Endodermal cell (in vitro differentiated cells): Measurements from ENCODE around the gene MEGF8. TPM values are rescaled to one million over a fixed set of nuclear protein-coding genes. Genes with fewer than 3 reads are reported as not detected.
A peak's percentile ranks its signal among the peaks of the same experiment; 100 is the strongest.

ENCODE experiments used
- DNase-seq: peaks from one replicate; pipeline ENCODE4 v3.0.0-alpha.2; 2017
- H3K27ac ChIP-seq: 2 replicates; pipeline ENCODE4 v1.5.1; 2013; ENCODE audit warnings: mild to moderate bottlenecking, low read depth, low read length, moderate library complexity
- H3K27me3 ChIP-seq: 2 replicates; pipeline ENCODE4 v1.6.1; 2013; ENCODE audit warnings: mild to moderate bottlenecking, low read length, moderate library complexity; ENCODE audit not compliant: insufficient read depth, control insufficient read depth, poor library complexity, severe bottlenecking
- H3K36me3 ChIP-seq: 2 replicates; pipeline ENCODE4 v1.7.0; 2013; ENCODE audit warnings: mild to moderate bottlenecking, low read length, moderate library complexity; ENCODE audit not compliant: control insufficient read depth, insufficient read depth
- H3K4me1 ChIP-seq: one replicate; pipeline ENCODE4 v1.7.0; 2013; ENCODE audit warnings: low read length; ENCODE audit not compliant: control insufficient read depth, insufficient read depth
- H3K4me3 ChIP-seq: 2 replicates; pipeline ENCODE4 v1.5.1; 2013; ENCODE audit warnings: mild to moderate bottlenecking, low read length, moderate library complexity
- H3K9ac ChIP-seq: 2 replicates; pipeline ENCODE4 v1.6.1; 2013; ENCODE audit warnings: mild to moderate bottlenecking, low read length, moderate library complexity; ENCODE audit not compliant: poor library complexity, severe bottlenecking; ENCODE audit errors: extremely low read depth
- H3K9me3 ChIP-seq: 2 replicates; pipeline ENCODE4 v1.6.1; 2013; ENCODE audit warnings: mild to moderate bottlenecking, low read length, moderate library complexity; ENCODE audit not compliant: control insufficient read depth
- H3K27ac Mint-ChIP-seq: 2 replicates; pipeline ENCODE4 v1.8.0; 2020; ENCODE audit warnings: mixed read lengths
- H3K27me3 Mint-ChIP-seq: 2 replicates; pipeline ENCODE4 v1.8.0; 2021; ENCODE audit warnings: mild to moderate bottlenecking, mixed read lengths; ENCODE audit not compliant: insufficient read depth
- H3K36me3 Mint-ChIP-seq: 2 replicates; pipeline ENCODE4 v1.8.0; 2020; ENCODE audit warnings: low read depth, mixed read lengths
- H3K4me1 Mint-ChIP-seq: 2 replicates; pipeline ENCODE4 v1.8.0; 2020; ENCODE audit warnings: mixed read lengths
- H3K4me3 Mint-ChIP-seq: 2 replicates; pipeline ENCODE4 v1.8.0; 2020; ENCODE audit warnings: mild to moderate bottlenecking, moderate library complexity, mixed read lengths
- H3K9me3 Mint-ChIP-seq: 2 replicates; pipeline ENCODE4 v1.8.0; 2020; ENCODE audit warnings: mild to moderate bottlenecking, mixed read lengths
- WGBS, 2 experiments: methylation state at CpG; one replicate each; pipeline versions ENCODE4 v1.1.5 to v1.1.7; 2013; ENCODE audit warnings: missing lambda C conversion rate in 2 of 2, mixed read lengths in 1 of 2; ENCODE audit not compliant: insufficient coverage in 1 of 2, insufficient read length in 1 of 2; 5-methylcytosine and 5-hydroxymethylcytosine counted together
- total RNA-seq, 2 donors: library from RNA; stranded (reverse); fragmentation: NEBNext Ultra II Directional in 1 of 2; extraction: Animal tissue kit (Norgen Biotek cat#: 25700) in 1 of 2; gene quantifications; 2 replicates in 1 of 2; 3 replicates in 1 of 2; pipeline ENCODE4 v1.2.1, GENCODE V29; 2021
- TF ChIP-seq, protein P1 (sequence below): fragments of 200-600 bp; sonication (generic); conservative IDR thresholded peaks from 2 replicates; pipeline ENCODE4 v1.5.0; 2021; ENCODE audit warnings: antibody characterized with exemption, mild to moderate bottlenecking

Gene MEGF8
- total RNA-seq, 2 donors from 2014 or later: 48.0 to 51.4 TPM

DNA sequence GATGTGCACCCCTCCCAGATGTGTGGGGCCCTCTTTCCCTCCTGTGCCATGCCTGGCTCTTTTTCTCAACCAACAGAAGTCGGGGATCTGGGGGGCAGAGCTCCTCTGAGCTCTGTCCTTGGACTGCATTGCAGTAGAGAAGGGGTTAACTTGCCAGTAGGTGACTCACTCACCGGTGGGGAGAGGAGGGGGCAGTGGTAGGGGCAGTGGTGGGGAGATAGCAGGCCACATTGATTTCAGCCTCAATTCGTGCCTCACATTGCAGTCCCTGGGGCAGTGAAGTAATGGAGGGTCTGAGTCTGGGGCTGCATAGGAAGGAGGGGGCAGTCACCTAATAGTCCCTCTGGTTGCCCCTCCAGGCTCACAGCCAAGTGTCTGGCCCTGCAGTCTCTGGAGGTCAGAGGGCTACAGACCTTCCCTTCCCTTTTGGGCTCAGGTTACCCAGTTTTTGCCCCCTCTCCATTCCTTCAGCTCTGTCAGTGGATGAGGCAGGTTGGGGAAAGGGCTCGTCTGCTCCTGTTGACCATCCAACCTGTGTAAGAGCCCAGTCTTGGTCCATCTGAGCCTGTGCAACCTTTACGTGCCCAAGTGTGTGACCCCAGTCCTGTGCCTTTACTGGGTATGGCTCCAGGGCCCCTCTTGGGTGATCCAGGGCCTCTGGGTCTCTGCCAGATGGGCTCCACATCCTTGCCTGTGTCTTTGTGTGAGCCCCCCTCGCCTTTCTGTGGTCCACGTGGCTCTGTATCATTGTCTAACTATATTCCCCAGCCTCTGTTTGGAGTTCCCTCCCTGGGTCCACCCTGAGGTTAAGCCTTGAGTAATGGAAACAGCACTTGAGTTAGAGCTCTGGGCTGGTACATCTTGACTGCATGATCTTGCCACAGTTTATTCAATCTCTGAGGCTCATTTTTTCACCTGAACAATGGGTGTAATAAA, 43.3 kb upstream of the MEGF8 start:
- H3K9ac ChIP-seq: no peak overlapping the region
- peak overlapping the region; percentile 77 for H3K27ac ChIP-seq
- peak; percentile 83 for DNase-seq
- Mint-ChIP-seq H3K4me1 (peaks cover 38% of the 10 kb centered on the region), H3K9me3 (no peaks in the 10 kb centered on the region), H3K4me3 (no peak overlapping the region), H3K36me3 (peaks cover 5% of the 10 kb centered on the region), H3K27me3 (no peaks in the 10 kb centered on the region), H3K27ac (peak overlapping the region; percentile 72)
- no peaks in the 10 kb centered on the region for H3K9me3 ChIP-seq
- H3K36me3 ChIP-seq: peaks cover 2% of the 10 kb centered on the region
- peaks cover 15% of the 10 kb centered on the region for H3K4me1 ChIP-seq
- no peaks in the 10 kb centered on the region for H3K27me3 ChIP-seq
- TF ChIP-seq, protein P1, sequence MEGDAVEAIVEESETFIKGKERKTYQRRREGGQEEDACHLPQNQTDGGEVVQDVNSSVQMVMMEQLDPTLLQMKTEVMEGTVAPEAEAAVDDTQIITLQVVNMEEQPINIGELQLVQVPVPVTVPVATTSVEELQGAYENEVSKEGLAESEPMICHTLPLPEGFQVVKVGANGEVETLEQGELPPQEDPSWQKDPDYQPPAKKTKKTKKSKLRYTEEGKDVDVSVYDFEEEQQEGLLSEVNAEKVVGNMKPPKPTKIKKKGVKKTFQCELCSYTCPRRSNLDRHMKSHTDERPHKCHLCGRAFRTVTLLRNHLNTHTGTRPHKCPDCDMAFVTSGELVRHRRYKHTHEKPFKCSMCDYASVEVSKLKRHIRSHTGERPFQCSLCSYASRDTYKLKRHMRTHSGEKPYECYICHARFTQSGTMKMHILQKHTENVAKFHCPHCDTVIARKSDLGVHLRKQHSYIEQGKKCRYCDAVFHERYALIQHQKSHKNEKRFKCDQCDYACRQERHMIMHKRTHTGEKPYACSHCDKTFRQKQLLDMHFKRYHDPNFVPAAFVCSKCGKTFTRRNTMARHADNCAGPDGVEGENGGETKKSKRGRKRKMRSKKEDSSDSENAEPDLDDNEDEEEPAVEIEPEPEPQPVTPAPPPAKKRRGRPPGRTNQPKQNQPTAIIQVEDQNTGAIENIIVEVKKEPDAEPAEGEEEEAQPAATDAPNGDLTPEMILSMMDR: no peak
- H3K4me3 ChIP-seq: peak overlapping the region; percentile 67
- 34 to 42% methylated on average over 4 to 7 of the region's 7 CpGs for WGBS, 2 experiments

DNA sequence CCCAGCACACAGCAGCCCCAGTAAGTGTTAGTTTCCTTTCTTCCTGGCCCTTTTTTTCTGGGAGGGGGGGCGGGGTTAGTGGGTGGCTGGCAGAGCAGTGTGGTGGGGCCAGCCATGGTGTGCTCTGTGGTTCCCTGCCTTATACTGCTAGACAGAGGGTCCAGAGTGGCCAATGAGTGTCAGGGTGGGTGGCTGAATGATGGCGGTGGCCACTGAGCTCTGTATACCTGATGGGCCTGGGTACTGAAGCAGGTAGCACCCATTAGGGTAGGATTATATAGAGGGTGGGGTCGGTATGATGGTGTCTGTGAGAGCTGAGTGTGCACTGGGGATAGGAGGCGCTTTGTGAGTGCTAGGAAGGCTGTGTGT, 42.6 kb upstream of the MEGF8 start:
- no peaks in the 10 kb centered on the region for H3K27me3 Mint-ChIP-seq
- peaks cover 15% of the 10 kb centered on the region for H3K4me1 ChIP-seq
- 55 to 56% methylated on average over 2 to 3 of the region's 4 CpGs for WGBS, 2 experiments
- H3K27ac ChIP-seq: peak overlapping the region; percentile 77
- no peak overlapping the region for H3K9ac ChIP-seq
- H3K4me3 Mint-ChIP-seq: no peak overlapping the region
- H3K4me3 ChIP-seq: peak overlapping the region; percentile 76
- DNase-seq: peak; percentile 58
- TF ChIP-seq, protein P1: no peak
- H3K9me3 Mint-ChIP-seq: no peaks in the 10 kb centered on the region
- peaks cover 38% of the 10 kb centered on the region for H3K4me1 Mint-ChIP-seq
- H3K36me3 ChIP-seq: peaks cover 9% of the 10 kb centered on the region
- peaks cover 8% of the 10 kb centered on the region for H3K36me3 Mint-ChIP-seq
- H3K9me3 ChIP-seq: no peaks in the 10 kb centered on the region
- H3K27me3 ChIP-seq: no peaks in the 10 kb centered on the region
- peak overlapping the region; percentile 72 for H3K27ac Mint-ChIP-seq

DNA sequence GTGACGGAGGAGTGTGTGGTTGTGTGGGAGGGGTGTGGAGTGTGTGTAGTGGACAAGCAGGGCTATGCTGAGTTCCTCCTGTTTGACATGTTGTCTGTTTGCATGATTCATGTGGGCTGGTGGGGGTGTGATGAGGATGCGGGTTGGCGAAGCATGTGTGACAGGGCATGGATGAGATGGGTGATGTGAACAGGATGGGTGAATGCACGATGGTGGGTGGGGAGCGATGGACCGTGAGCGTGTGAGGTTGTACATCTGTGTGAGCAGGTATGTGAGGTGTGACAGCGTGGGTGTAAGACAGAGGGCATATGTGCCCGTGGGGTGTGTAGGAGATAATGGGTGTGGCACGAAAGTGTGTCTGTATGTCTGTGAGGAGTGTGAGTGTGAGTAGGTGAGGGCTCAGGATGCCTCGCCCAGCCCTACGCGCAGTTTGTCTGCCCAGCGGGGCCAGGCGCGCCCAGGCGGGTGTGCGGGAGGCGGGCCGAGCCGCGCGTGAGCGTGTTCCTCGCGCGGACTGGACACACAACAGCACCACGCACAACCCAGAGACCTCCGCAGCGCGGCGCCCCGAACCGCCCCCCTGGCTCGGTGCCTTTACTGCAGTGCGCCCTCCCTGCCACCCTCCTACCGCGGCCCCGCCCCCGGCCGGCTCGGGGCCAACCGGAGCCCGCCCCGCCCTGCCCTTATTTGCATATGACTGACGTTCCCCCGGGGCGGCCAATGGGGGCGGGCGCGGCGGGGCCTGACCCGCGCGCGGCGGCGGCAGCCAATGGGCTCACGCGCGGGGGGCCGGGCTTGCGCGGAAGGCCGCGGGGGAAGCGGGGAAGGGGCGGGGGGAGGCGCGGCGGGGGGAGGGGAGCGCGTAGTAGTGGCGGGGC, 42.0 kb upstream of the MEGF8 start:
- 10 to 21% methylated on average over 22 to 54 of the region's 74 CpGs for WGBS, 2 experiments
- peaks cover 15% of the 10 kb centered on the region for H3K4me1 ChIP-seq

More for the DNA sequence above, 42.0 kb upstream of the MEGF8 start:
- H3K9me3 ChIP-seq: no peaks in the 10 kb centered on the region
- H3K9ac ChIP-seq: no peak overlapping the region
- peak; percentile 97 for DNase-seq
- no peak overlapping the region for H3K27ac Mint-ChIP-seq
- H3K27me3 ChIP-seq: no peaks in the 10 kb centered on the region
- H3K9me3 Mint-ChIP-seq: no peaks in the 10 kb centered on the region
- TF ChIP-seq, protein P1: no peak
- no peaks in the 10 kb centered on the region for H3K27me3 Mint-ChIP-seq
- peaks cover 15% of the 10 kb centered on the region for H3K36me3 ChIP-seq
- peaks cover 8% of the 10 kb centered on the region for H3K36me3 Mint-ChIP-seq
- no peak overlapping the region for H3K4me3 Mint-ChIP-seq
- peaks cover 34% of the 10 kb centered on the region for H3K4me1 Mint-ChIP-seq
- peak overlapping the region; percentile 36 for H3K27ac ChIP-seq
- peak overlapping the region; percentile 76 for H3K4me3 ChIP-seq
